ENCODE data around the gene TTC22. TPM values are rescaled to one million over a fixed set of nuclear protein-coding genes. Genes with fewer than 3 reads are reported as not detected.

TTC22 gene
- polyA plus RNA-seq, 1 experiment = not detected

- H3K36me3 ChIP-seq (ENCODE audit: control insufficient read depth, insufficient read depth, low read length) = no peaks in the 10 kb centered on the region
- peaks cover 10% of the 10 kb centered on the region for H3K27me3 ChIP-seq (ENCODE audit: control insufficient read depth, insufficient read depth, low read length)
- no peak overlapping the region for H3K4me3 ChIP-seq (ENCODE audit: low read depth, low read length)
- ChIA-PET CTCF (interaction anchor here (0.8 to 1.3 kb wide), 3 partner anchors 33 to 933 kb away, joined by 3 to 4 read pairs (median 3); no protein-coding TSS in a partner anchor), POLR2A (no interaction called here)
- DNase-seq (ENCODE audit: low read depth) = no peak
- no peak for TF ChIP-seq CTCF (IDR thresholded peaks at IDR 0.05; ENCODE audit: insufficient read depth, low read depth, low read length)
Observed at GRCh38 chr1:54811066-54811465, 9.9 kb upstream of the TTC22 start.

GRCh38 chr1:54810153-54810942 lies 9.2 kb upstream of the TTC22 start:
- DNase-seq (ENCODE audit: low read depth) = no peak
- ChIA-PET POLR2A (no interaction called here), CTCF (interaction anchor here (0.6 to 2.2 kb wide), 19 partner anchors 9 to 932 kb away, joined by 3 to 12 read pairs (median 3); no protein-coding TSS in a partner anchor)
- Histone ChIP-seq H3K36me3 (ENCODE audit: control insufficient read depth, insufficient read depth, low read length) (no peaks in the 10 kb centered on the region), H3K27me3 (ENCODE audit: control insufficient read depth, insufficient read depth, low read length) (peaks cover 9% of the 10 kb centered on the region), H3K4me3 (ENCODE audit: low read depth, low read length) (no peak overlapping the region)
- peak; percentile 91 for TF ChIP-seq CTCF (IDR thresholded peaks at IDR 0.05; ENCODE audit: insufficient read depth, low read depth, low read length)

- ChIA-PET CTCF (interaction anchor here (0.6 to 2.2 kb wide), 21 partner anchors 8 to 931 kb away, joined by 3 to 12 read pairs (median 3); no protein-coding TSS in a partner anchor), POLR2A (no interaction called here)
- no peak overlapping the region for H3K4me3 ChIP-seq (ENCODE audit: low read depth, low read length)
- H3K36me3 ChIP-seq (ENCODE audit: control insufficient read depth, insufficient read depth, low read length) = no peaks in the 10 kb centered on the region
- TF ChIP-seq CTCF (IDR thresholded peaks at IDR 0.05; ENCODE audit: insufficient read depth, low read depth, low read length) = no peak
- no peak for DNase-seq (ENCODE audit: low read depth)
- H3K27me3 ChIP-seq (ENCODE audit: control insufficient read depth, insufficient read depth, low read length) = peaks cover 7% of the 10 kb centered on the region
Observed at GRCh38 chr1:54809496-54810074, 8.5 kb upstream of the TTC22 start.

- H3K36me3 ChIP-seq (ENCODE audit: control insufficient read depth, insufficient read depth, low read length) = no peaks in the 10 kb centered on the region
- CTCF ChIA-PET = interaction anchor here (0.6 to 2.2 kb wide), 9 partner anchors 9 to 734 kb away, joined by 3 to 12 read pairs (median 4); no protein-coding TSS in a partner anchor
- TF ChIP-seq CTCF (IDR thresholded peaks at IDR 0.05; ENCODE audit: insufficient read depth, low read depth, low read length) = peak; percentile 55
- POLR2A ChIA-PET = no interaction called here
- H3K4me3 ChIP-seq (ENCODE audit: low read depth, low read length) = no peak overlapping the region
- H3K27me3 ChIP-seq (ENCODE audit: control insufficient read depth, insufficient read depth, low read length) = peaks cover 3% of the 10 kb centered on the region
- DNase-seq (ENCODE audit: low read depth) = no peak
Observed at GRCh38 chr1:54808443-54809207, 7.5 kb upstream of the TTC22 start.

- TF ChIP-seq CTCF (IDR thresholded peaks at IDR 0.05; ENCODE audit: insufficient read depth, low read depth, low read length) = no peak
- Histone ChIP-seq H3K27me3 (ENCODE audit: control insufficient read depth, insufficient read depth, low read length) (peaks cover 1% of the 10 kb centered on the region), H3K36me3 (ENCODE audit: control insufficient read depth, insufficient read depth, low read length) (no peaks in the 10 kb centered on the region), H3K4me3 (ENCODE audit: low read depth, low read length) (no peak overlapping the region)
- no peak for DNase-seq (ENCODE audit: low read depth)
- ChIA-PET CTCF (interaction anchor here (0.7 to 1.7 kb wide), 5 partner anchors 8 to 318 kb away, joined by 3 to 5 read pairs (median 3); no protein-coding TSS in a partner anchor), POLR2A (no interaction called here)
Observed at GRCh38 chr1:54807756-54808155, 6.6 kb upstream of the TTC22 start.

Measured in BJ (cell line).